Activated CD4-positive, alpha-beta T cell treated with anti-CD3 and anti-CD28 coated beads, Interleukin-2, Interleukin-6, amounts not matched to agents 100 ng/mL and 50 ng/mL, durations not matched to agents 16 hours and 8 hours (primary cell): ENCODE data around the gene CADM1.
A peak's percentile ranks its signal among the peaks of the same experiment; 100 is the strongest.

Experiments
- DNase-seq: peaks from one replicate; pipeline ENCODE4 v3.0.0-alpha.2; 2020

CADM1 gene

GRCh38 chr11:115269191-115269950 lies 234.8 kb downstream of the CADM1 start:
- DNase-seq = no peak

GRCh38 chr11:115267871-115268270 lies 236.3 kb downstream of the CADM1 start:
- no peak for DNase-seq

GRCh38 chr11:115267238-115267781 lies 236.9 kb downstream of the CADM1 start:
- DNase-seq = no peak

- DNase-seq = no peak
Observed at GRCh38 chr11:115266066-115266639, 238.1 kb downstream of the CADM1 start.

- DNase-seq = no peak
Observed at GRCh38 chr11:115263799-115264656, 240.2 kb downstream of the CADM1 start.

DNA sequence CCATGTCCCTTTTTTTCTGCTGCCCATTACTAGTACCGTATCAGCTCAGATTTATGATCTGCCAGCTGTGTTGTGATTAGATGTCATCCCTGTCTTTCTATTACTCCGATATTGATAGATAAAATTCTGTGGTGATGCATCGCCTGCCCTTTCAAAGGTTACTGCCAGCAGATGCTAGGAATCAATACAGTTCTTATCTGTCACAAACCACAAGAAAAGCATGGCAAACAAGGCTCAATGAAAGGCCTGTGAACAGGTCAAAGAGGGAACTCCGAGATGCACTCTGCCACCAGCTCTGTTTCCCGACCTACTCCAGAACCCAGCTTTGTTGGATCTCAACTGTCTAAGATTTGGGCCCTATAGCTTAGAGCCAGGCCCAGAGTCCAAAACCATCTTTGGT lies 246.0 kb downstream of the CADM1 start:
- no peak for DNase-seq

DNA sequence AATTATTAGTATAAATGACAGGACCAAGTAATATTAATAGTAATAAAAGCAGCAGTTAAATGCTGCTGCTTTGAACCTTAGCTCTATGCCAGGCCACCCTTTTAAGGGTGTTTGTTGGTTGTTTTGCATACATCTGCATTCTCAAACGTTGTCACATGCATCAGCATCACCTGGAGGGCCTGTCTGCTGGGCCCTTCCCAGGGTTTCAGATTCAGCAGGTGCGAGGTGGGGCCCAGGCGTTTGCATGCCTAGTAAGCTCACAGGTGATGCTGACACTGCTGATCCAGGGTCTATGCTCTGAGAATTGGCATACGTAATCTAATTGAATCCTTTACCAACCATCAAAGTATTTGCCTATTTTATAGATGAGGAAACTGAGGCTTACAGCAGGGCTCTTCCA lies 246.5 kb downstream of the CADM1 start:
- DNase-seq = no peak

DNA sequence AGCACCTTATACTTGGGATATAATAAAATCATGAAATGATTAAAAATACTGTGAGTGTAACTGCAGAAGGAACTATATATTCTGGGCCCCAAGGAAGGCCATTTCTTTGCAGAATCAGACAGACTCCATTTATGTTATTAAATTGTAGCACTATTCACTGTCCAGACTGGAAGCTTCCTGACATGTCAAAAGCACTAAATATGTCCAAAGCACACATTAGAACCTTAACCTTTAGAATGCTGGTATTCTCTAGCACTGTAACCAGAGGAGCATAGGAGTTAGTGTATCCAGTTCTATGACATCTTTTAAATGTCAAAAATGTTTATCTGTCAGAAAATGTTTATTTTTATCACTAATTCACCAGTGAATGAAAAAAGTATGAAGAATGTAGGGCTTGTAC lies 246.9 kb downstream of the CADM1 start:
- DNase-seq = no peak

GRCh38 chr11:115256397-115257197 lies 247.6 kb downstream of the CADM1 start:
- peak; percentile 29 for DNase-seq

DNA sequence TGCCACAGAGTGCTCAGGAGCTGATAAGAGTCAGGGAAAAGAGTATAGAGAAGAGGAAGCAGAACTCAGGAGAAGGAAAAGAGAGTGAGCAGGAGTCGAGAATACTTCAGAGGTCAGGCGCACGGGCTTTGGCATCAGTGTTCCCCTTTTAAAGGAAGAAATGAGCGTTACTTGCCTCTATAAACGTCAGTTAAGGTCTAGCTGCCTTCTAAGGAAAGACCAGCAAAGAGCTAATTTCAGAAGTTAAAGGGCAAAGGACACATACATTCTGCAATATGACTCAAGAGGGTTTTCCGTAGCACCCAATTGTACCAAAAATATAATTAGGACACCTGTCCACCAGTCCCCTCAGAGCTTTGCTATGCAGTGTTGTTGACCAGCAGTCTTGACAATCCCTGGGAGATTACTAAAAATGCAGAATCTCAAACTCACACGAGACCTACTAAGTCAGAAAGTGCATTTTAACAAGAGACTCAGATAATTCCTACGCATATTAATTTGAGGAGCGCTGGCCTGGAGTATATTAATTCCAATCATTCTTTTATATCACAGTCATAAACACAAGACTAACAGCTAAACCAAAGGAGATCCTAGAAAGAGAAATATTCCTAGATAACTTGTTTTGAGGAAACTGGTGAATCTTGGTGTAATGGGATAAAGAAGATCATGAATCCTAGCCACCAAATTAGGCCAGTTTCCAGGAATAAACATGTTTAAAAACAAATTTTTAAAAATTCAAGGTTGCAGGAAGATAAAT lies 249.0 kb downstream of the CADM1 start:
- no peak for DNase-seq

DNA sequence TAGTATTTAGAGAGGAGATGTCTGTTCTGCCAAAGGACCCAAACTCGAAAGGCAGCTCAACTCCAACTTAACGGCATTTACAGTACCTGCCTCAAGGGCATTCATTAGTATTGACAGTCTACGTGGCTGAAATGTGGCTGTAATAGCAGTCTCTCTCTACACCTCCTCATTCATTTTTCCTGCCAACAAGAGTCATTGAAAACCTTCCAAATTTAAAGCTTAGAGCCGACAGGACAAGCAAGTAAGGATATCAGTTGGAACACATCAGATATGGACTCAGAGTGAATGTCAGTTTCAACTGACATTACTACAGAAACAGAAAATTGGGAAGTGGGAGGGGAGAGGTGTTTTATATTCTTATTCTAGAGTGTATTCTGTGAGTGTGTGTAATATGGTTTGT lies 253.1 kb downstream of the CADM1 start:
- DNase-seq = no peak

DNA sequence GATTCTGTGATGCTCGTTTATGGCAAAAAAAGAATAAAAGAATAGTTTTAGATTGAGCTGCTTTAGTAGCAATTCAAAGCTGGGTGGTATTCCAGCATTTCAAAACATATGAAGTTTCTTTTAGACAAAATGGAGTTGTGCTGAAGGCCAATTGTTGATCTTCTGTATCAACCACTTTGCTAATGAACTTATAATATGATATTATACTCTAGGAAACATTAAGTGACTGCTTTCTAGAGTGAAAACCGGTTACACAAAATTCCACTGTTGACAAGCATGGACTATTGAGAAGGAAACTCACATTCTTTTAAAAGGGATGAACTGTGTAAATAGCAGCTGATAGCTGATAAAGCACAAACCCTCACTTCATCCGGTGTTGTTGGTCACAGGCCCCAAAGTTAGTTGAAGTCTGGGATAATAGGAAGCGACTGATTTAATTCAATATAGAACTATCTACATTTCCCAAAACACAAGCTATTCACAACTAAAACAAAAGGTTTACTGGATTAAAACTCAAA lies 255.1 kb downstream of the CADM1 start:
- no peak for DNase-seq

GRCh38 chr11:115247953-115248352 lies 256.3 kb downstream of the CADM1 start:
- DNase-seq = no peak

DNA sequence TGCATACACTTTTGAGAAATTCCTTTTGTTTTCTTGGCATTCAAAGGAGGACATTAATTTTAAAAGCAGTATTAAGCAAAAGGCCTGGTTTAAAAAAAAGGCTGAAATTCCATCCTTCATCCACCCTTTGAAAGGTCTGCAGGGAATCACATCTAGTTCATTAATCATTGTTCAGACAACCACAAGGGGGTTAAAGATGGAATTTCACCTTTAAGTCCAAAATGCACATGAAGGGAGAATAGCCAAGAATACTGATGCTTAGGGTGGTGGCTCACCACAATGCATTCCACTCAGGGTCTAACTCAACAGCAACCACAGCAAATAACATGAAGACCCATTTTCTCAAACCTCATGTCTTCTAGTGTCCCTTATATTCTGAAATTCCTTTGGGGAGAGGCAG lies 256.9 kb downstream of the CADM1 start:
- no peak for DNase-seq

DNA sequence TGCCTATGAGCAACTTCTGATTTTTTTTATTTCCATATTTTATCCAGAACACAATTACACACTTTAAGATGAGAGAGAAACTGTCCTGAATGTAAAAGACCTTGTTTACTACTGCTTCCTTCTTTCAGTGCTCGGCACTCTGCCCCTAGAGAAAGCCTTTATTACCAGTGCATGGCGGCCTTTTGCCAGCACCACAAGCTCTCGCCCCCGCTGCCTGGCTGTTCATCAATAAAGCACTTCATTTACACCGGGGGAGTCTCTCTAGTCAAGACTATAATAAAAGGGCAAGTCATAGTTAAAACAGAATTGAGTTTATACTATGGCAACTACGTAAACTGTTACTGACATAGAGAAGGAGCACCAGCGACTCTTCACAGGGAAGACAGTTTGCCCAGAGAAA lies 259.5 kb downstream of the CADM1 start:
- DNase-seq = no peak

GRCh38 chr11:115244296-115244695 lies 259.9 kb downstream of the CADM1 start:
- DNase-seq = no peak

- DNase-seq = no peak
Observed at GRCh38 chr11:115242982-115243381, 261.2 kb downstream of the CADM1 start.

- DNase-seq = no peak
Observed at GRCh38 chr11:115241899-115242298, 262.3 kb downstream of the CADM1 start.

DNA sequence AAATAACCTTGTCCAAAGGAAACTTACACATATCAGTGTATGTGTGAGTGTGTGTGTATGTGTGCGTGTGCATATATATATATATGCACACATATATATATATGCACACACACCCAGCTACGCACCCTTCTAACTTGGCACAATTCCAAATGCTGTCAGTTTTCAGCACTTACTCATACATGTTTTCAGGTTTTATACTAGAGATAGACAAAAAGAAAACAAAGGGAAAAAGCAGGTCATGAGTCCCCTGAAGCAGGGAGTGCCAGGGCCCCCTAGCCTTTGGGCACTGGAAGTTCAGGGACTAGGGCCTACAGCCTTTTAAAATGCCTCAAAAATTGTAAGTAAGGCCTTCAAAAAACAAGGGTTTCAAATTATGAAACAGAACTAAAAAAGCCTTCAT lies 265.4 kb downstream of the CADM1 start:
- no peak for DNase-seq

GRCh38 chr11:115238086-115238485 lies 266.1 kb downstream of the CADM1 start:
- no peak for DNase-seq

GRCh38 chr11:115237578-115237977 lies 266.6 kb downstream of the CADM1 start:
- no peak for DNase-seq

GRCh38 chr11:115234794-115235193 lies 269.4 kb downstream of the CADM1 start:
- DNase-seq = no peak
